NCI-H2171 (cell line): Measurements from ENCODE around the gene VAMP1.

ENCODE experiments used
- DNase-seq: peaks from one replicate; lab custom pipeline; 2025; lab: John Stamatoyannopoulos, UW

Gene VAMP1

GRCh38 chr12:6425590-6426531 lies 44.6 kb downstream of the VAMP1 start:
- no peak for DNase-seq

DNA sequence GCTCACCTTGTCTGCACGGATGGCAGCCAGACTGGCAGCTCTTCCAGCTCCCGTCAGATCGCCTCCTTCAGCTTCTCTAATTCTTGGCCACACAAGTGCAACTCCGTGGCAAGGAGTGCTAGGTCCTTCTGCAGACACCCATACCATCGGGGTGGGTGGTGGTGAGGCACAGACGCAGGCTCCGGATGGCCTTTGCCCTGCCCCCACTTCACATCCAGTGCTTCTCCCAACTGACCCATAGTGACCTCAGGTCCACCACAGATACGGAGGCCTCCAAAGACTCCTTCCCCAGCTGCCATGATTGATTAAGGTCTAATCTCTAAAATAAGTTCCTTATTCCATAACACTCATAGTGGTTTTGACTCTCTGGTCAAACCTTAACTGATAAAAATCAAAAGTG lies 45.6 kb downstream of the VAMP1 start:
- DNase-seq, result no peak

DNA sequence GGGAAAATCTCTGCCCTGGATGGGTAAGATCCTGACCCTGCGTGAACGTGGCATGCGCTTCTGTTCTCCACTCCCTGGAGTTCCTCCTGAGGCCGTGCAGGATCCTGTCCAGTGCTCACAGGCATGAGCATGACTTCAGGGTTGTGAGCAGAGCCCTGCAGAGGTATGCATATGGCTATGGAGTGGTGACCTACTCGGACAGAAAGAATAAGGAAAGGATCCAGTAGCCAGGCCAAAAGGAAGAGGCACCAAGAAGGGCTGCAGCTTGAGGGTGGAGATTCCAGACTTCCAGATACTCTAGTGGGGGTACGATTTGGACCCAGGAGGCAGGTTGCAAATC lies 46.5 kb downstream of the VAMP1 start:
- no peak for DNase-seq

DNA sequence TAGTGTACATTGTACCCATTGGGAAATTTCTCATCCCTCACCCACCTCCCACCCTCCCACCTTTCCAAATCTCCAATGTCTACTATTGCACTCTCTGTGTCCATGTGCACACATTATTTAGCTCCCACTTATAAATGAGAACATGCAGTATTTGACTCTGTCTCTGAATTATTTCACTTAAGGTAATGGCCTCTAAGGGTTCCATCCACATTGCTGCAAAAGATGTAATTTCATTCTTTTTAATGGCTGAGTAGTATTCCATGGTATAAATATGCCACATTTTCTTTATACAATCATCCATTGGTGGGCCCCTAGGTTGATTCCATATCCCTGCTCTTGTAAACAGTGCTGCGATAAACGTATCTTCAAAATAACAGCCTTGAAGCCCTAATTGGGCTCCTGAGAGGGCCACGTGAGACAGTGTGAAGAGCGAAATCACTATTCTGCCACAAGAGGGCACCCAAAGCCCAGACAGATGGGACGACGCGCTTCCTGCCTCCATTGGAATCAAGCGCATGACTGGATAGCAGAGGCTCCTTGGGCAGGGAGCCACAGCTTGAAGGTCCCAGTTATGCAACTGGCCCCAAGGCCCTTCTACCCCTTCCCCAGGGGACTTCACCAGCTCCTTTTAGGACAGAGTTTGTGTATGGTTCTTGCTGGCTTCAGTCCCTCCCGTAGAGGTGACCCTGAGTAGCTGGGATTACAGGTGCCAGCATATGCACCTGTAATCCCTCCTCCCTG lies 47.0 kb downstream of the VAMP1 start:
- peak; percentile 98 for DNase-seq

GRCh38 chr12:6420364-6420763 lies 50.1 kb downstream of the VAMP1 start:
- DNase-seq, result no peak

DNA sequence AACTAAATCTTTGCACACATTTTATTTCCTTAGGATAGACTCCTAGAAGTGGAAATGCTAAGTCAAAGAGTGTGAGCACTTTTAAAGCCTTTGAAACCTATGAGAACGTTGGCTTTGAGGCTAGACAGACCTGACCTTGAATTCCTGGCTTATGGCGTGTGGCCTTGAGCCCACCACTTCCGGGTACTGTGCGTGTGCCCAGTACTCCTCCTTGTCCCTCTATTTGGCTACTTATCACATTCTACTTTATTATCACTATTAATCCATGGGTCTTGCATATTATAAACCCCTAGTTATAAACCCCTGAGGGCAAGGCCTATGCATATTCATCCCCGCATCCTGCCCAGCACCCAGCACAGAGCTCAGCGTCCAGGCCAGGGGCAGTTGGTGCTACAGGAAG lies 51.7 kb downstream of the VAMP1 start:
- DNase-seq, result no peak

- DNase-seq, result no peak
These were observed 53.9 kb downstream of the VAMP1 start for GRCh38 chr12:6416596-6416995.
